Activated effector memory CD4-positive, alpha-beta T cell treated with Interleukin-2 at 50 U/mL for 16 hours (primary cell): ENCODE data around the gene FANCD2.
"Not testable (repeated sequence)": the region's sequence is repeated elsewhere in the genome, so short reads cannot be mapped to it uniquely, and the experiment has no call there.

ENCODE experiments used
- DNase-seq: peaks from one replicate; pipeline ENCODE4 v3.0.0-alpha.2; 2020

Gene FANCD2

DNA sequence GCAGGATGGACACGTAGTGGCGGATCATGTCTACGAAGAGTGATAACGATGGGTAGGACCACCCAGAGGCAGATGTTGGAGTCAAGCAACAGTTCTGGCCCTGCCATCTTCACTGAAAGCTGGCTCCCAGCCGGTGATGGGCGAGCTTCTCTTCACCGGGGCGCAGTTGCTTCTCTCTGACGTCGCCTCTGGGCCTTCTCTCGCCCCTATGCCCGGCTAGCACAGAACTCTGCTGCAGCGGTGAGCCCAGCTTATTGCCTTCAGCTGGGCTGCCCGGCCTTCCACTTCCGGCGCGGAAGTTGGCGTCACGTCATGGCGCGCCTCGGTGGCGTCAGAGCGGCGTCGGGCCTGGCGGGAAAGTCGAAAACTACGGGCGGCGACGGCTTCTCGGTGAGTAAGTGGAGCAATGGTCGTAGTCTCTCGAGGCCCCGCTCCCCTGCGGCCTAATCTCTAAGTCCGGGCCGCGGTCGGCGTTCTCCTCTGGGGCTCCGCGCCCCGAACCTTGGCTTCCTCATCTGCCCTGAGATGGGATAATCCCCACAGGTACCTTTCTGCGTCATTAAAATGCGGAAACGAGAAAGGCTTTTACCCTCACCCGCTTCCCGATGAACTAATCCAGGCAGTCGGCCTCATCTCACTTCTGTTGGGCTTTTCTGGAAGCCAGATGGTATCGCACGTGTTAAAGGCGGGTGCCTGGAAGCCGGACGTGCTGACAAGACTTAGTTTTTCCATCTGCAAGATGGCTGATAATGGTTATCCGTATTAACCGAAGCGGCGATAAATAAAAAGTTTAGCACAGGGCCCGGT, at the start of gene FANCD2:
TSS of gene FANCD2 (plus strand) at position 354 of the 807 bp plus-strand sequence. CDS start 2,221 bp downstream, outside the sequence.
- DNase-seq, result peak; percentile 88

DNA sequence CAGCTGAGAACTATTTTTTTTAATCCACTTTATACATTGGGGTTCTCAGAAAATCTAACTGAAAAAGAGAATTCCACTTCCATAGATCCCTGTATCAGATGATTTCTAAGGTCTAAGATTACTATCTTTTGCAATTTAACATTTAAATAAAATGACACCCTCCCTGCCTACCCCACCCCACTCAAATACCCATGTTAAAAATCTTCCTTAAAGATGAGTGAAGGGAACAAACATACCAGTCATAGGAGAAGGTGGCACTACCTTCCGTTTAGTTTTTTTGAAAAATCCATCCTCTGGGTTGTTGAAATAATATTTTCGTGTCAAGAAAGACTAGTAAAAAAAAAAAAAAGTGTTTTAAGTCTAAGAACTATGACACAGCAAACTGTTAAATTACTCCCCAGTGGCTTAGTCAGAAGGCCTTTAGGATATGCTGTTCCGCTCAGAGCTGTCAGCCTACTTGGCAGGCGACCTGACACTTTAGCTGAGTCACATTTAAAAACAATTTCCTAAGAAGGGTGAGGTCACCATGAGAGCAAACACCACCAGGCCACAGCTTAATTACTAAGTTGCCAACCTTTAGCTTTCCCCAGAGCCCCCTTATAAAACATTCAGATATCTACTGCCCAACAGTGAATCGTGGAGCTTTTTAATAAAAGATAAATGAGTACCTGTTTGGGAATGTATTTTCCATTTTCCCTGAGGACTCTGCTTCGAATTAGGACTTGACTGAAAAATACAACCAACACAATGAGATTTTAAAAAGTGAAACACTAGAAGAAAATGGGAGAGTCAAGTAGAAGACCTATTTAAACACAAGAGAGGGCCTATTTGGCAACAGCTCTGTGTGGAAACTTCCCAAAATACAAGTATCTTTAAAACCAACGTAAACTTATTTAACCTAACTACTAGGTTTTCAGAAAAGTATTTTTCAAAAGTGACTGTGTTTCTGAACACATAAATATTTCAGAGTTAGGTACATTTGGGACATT, 49.2 kb upstream of the FANCD2 start:
- no peak for DNase-seq

DNA sequence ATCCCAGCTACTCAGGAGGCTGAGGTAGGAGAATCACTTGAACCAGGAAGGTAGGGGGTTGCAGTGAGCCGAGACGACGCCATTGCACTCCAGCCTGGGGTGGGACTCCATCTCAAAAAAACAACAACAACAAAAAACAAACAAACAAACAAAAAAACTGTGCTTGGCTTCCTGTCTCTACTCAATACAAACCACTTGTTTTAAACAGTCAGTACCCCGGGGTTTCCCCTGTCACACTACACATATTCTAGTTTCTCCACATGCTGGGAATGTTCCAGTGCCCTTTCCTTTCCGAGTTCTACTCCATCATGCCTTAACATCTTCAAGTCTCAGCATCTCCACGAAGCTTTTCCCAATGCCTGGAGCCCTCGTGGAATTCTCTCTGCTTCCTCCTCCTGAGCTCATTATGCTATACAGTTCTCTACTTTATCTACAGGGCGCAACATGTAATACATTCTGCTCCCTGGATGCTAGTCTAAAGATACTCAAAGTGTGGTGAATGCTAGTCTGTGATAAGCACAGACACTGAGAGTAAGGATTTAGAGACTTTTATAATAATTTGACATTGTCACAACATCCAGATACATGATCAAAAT, 47.4 kb upstream of the FANCD2 start:
- no peak for DNase-seq

GRCh38 chr3:9980251-9980650, 46.0 kb upstream of the FANCD2 start:
- DNase-seq, result no peak

GRCh38 chr3:9986230-9986725, 40.0 kb upstream of the FANCD2 start:
- DNase-seq, result no peak

DNA sequence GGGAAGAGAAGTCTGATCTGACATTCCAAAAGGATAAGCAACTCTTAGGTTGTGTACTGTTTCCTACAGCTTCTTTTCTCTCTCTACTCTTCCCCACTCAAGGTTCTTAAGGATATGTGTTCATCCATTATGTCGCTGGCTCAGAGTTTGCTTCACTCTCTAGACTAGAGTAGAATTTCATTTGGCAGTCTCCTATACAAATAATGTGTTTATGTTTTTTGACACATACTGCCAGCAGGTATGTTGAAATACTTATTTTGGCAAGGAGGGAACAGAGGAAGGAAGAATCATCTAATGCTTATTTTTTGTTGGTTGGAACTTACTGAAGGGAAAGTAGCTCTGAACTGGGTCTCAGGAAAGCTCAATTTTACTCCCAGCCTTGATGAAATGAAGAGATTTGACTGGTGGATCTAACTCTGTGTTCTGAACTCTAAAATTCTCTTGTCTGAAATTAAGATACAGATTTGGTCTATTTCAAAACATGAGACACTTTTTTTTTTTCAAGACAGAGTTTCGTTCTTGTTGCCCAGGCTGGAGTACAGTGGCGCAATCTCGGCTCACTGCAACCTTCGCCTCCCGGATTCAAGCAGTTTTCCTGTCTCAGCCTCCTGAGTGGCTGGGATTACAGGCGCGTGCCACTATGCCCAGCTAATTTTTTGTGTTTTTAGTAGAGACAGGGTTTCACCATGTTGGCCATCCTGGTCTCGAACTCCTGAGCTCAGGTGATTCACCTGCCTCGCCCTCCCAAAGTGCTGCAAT, 32.0 kb upstream of the FANCD2 start:
- DNase-seq, result no peak

GRCh38 chr3:10000686-10001085, 25.6 kb upstream of the FANCD2 start:
- DNase-seq, result no peak

- DNase-seq, result no peak
Measured at GRCh38 chr3:10002951-10003350, 23.3 kb upstream of the FANCD2 start.

- DNase-seq, result no peak
Measured at GRCh38 chr3:10004506-10004905, 21.7 kb upstream of the FANCD2 start.

GRCh38 chr3:10004960-10005564, 21.2 kb upstream of the FANCD2 start:
- DNase-seq, result no peak

DNA sequence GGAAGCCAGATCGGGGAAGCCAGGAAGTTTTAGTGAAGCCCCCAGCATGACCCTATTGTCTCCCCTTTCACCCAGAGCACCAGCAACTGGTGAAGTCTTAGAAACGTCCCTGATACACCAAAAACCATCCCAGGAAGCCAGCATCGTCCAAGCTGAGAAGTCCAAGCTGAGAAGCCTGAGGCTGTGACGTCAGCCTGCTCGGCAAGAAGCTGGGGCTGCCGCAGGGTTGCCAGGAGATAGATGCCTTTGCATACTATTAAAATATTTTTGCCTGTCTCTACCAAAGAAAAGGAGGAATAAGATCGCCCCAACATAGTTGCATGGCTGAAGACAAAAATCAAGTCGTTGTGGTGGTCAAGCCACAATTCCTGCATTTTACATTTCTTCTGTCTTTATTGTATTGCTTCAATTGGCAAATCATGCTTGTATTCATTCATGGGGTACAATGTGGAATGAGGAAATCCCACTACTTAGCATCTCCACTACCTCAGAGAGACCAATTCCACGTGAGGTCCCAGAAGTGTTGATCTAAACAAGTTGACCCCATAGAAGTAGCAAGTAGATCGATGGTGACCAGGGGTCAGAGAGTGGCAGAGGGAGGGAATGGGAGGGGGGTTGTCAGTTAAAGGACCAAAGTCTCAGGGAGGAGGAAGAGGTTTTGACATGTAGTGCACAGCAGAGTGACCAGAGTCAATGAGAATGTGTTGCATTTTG, 20.0 kb upstream of the FANCD2 start:
- no peak for DNase-seq

- DNase-seq, result no peak
Measured at GRCh38 chr3:10006762-10007090, 19.5 kb upstream of the FANCD2 start.

DNA sequence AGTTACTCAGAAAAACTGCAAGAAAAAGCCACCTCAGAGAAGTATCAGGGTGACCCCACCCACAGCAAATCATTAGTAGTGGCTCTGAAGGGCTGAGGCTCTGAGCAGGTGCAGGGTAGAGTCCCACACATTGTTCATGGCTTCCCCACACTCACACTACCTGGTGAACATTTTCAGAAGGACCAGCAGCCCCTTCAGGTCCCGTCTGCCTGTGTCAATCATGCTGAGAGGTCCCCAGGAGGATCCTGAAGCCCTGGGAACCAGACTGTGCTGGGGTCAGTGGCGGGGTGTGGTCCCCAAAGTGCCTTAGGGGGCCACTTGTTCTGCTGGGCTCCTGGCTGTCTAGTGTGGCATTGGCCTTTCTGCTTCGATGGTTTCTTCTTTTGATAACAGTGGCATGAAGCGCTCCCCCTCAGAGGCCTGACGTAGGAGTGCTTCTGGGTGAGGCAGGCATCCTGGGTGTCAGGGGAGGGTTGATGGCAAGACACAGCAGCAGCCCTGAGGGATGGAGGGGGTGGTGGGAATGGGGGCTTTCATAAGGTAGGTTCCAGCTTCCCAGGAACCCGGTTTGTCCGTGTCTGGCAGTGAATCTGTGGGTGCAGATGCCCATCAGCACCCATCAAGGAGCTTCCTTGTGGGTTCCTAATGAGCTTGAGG, 19.0 kb upstream of the FANCD2 start:
- DNase-seq, result no peak

GRCh38 chr3:10008216-10008587, 18.0 kb upstream of the FANCD2 start:
- DNase-seq, result not testable (repeated sequence)

GRCh38 chr3:10008588-10009344, 17.5 kb upstream of the FANCD2 start:
- peak; percentile 79 for DNase-seq

DNA sequence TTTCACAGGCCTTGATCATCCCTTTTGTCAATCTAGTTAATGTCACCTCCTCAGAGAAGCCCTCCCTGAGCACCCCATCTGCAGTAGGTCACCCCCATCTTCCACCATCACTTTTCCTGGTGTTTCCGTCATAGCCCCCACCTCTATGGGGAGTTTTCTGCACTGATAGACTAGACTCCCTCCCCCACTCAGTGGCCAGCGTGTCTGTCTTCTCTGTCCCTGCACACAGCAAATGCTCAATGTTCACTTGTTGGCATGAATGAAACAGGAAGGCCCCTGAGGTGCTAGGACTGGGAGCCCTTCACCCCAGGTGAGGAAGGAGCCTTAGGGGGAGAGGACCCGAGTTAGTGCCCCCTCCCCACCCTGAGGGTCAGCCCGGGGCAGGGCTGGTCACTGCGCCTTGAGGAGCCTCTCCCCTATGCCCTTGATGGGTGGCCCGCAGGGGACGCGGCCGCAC, 15.8 kb upstream of the FANCD2 start:
- DNase-seq, result no peak

GRCh38 chr3:10010878-10011465, 15.3 kb upstream of the FANCD2 start:
- DNase-seq, result peak; percentile 73

GRCh38 chr3:10011631-10012030, 14.6 kb upstream of the FANCD2 start:
- DNase-seq, result no peak

GRCh38 chr3:10012106-10012505, 14.1 kb upstream of the FANCD2 start:
- DNase-seq, result no peak
